Breast epithelium (tissue), 4 donors: ENCODE measurements around the gene DISP3. TPM values are rescaled to one million over a fixed set of nuclear protein-coding genes. Genes with fewer than 3 reads are reported as not detected.

Source experiments
- DNase-seq, 2 donors: peaks; one replicate each; pipeline ENCODE4 v3.0.0-alpha.2; 2019; ENCODE audit warnings: low spot score in 2 of 2
- H3K27ac ChIP-seq, 2 donors: fragments of 200-600 bp; sonication (generic) in 1 of 2; one replicate each; pipeline ENCODE4 v1.5.1; 2016 to 2019; ENCODE audit warnings: mild to moderate bottlenecking in 1 of 2
- H3K27me3 ChIP-seq, 2 donors: fragments of 200-600 bp; sonication (generic) in 1 of 2; one replicate each; pipeline versions ENCODE4 v1.5.1 to v1.6.0; 2017 to 2019; ENCODE audit warnings: control low read depth in 1 of 2, mild to moderate bottlenecking in 1 of 2
- H3K36me3 ChIP-seq: fragments of 200-600 bp; one replicate; pipeline ENCODE4 v1.5.1; 2019
- H3K4me1 ChIP-seq, 2 donors: fragments of 200-600 bp; sonication (generic); one replicate each; pipeline ENCODE4 v1.5.1; 2016 to 2019; ENCODE audit warnings: control low read depth in 1 of 2
- H3K4me3 ChIP-seq, 3 donors: fragments of 200-600 bp; sonication (generic); 1 replicate in 2 of 3; 2 replicates in 1 of 3; pipeline ENCODE4 v1.5.1; 2016 to 2019; ENCODE audit warnings: mild to moderate bottlenecking in 3 of 3, moderate library complexity in 2 of 3
- H3K9me3 ChIP-seq, 2 donors: fragments of 200-600 bp; sonication (generic) in 1 of 2; one replicate each; pipeline ENCODE4 v1.5.1; 2016 to 2019; ENCODE audit warnings: control low read depth in 1 of 2
- CTCF ChIP-seq, 3 donors: fragments of 450-650 bp; IDR thresholded peaks; one replicate each; pipeline ENCODE4 v1.5.1; 2016 to 2017; ENCODE audit warnings: antibody characterized with exemption in 3 of 3, mild to moderate bottlenecking in 3 of 3, moderate library complexity in 3 of 3
- POLR2A ChIP-seq: fragments of 450-650 bp; IDR thresholded peaks from one replicate; pipeline ENCODE4 v1.6.1; 2016; ENCODE audit warnings: antibody characterized with exemption, mild to moderate bottlenecking, moderate library complexity
- POLR2AphosphoS5 ChIP-seq, 3 donors: sonication (generic); formaldehyde crosslinking; IDR thresholded peaks; one replicate each; pipeline ENCODE4 v1.6.1; 2017; ENCODE audit warnings: antibody characterized with exemption in 3 of 3
- intact Hi-C: fragments of 100-400 bp; cut with DNase I; formaldehyde crosslinking; loops from one replicate; pipeline ENCODE4 v1.15.1; 2023; ENCODE audit warnings: low total_unique reads
- total RNA-seq, 3 donors: library from RNA; depleted of rRNA; stranded (reverse); fragments of >200 nt; gene quantifications; one replicate each; pipeline ENCODE4 v1.1.0, GENCODE V29; 2016

Gene DISP3, protein sequence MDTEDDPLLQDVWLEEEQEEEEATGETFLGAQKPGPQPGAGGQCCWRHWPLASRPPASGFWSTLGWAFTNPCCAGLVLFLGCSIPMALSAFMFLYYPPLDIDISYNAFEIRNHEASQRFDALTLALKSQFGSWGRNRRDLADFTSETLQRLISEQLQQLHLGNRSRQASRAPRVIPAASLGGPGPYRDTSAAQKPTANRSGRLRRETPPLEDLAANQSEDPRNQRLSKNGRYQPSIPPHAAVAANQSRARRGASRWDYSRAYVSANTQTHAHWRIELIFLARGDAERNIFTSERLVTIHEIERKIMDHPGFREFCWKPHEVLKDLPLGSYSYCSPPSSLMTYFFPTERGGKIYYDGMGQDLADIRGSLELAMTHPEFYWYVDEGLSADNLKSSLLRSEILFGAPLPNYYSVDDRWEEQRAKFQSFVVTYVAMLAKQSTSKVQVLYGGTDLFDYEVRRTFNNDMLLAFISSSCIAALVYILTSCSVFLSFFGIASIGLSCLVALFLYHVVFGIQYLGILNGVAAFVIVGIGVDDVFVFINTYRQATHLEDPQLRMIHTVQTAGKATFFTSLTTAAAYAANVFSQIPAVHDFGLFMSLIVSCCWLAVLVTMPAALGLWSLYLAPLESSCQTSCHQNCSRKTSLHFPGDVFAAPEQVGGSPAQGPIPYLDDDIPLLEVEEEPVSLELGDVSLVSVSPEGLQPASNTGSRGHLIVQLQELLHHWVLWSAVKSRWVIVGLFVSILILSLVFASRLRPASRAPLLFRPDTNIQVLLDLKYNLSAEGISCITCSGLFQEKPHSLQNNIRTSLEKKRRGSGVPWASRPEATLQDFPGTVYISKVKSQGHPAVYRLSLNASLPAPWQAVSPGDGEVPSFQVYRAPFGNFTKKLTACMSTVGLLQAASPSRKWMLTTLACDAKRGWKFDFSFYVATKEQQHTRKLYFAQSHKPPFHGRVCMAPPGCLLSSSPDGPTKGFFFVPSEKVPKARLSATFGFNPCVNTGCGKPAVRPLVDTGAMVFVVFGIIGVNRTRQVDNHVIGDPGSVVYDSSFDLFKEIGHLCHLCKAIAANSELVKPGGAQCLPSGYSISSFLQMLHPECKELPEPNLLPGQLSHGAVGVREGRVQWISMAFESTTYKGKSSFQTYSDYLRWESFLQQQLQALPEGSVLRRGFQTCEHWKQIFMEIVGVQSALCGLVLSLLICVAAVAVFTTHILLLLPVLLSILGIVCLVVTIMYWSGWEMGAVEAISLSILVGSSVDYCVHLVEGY (N-terminal part only)
- total RNA-seq: under 1 TPM in 1 of 3 donors, not detected in 2; 0.88 TPM

- Histone ChIP-seq H3K27me3 (peaks cover 12 to 59% of the 10 kb centered on the region in 2 donors), H3K4me1 (peaks cover 0 to 5% of the 10 kb centered on the region in 2 donors), H3K27ac (no peak within 1 kb of the TSS), H3K4me3 (peak within 1 kb of the TSS; percentile 41 to 69 (median 52)), H3K9me3 (no peaks in the 10 kb centered on the region), H3K36me3 (no peaks in the 10 kb centered on the region)
- TF ChIP-seq POLR2AphosphoS5 (IDR thresholded peaks at IDR 0.05) (no peak), CTCF (IDR thresholded peaks at IDR 0.05) (no peak), POLR2A (no peak)
- DNase-seq: no peak
- intact Hi-C loops: no loop called here
Observed at GRCh38 chr1:11478571-11479374, at the start of gene DISP3. TSS of gene DISP3 (plus strand) at chr1:11479155. CDS start at chr1:11500993, 21,838 bp downstream.

GRCh38 chr1:11429226-11429625, 49.7 kb upstream of the DISP3 start:
- H3K27me3 ChIP-seq: peaks cover 0 to 3% of the 10 kb centered on the region in 2 donors
- no peak overlapping the region for H3K27ac ChIP-seq
- no peak for DNase-seq
- TF ChIP-seq POLR2A (no peak), POLR2AphosphoS5 (IDR thresholded peaks at IDR 0.05) (no peak), CTCF (IDR thresholded peaks at IDR 0.05) (no peak)
- H3K36me3 ChIP-seq: no peaks in the 10 kb centered on the region
- H3K9me3 ChIP-seq: no peaks in the 10 kb centered on the region
- H3K4me3 ChIP-seq: no peak overlapping the region
- intact Hi-C loops: no loop called here
- no peaks in the 10 kb centered on the region for H3K4me1 ChIP-seq

GRCh38 chr1:11429935-11430334, 49.0 kb upstream of the DISP3 start:
- intact Hi-C loops: no loop called here
- H3K36me3 ChIP-seq: no peaks in the 10 kb centered on the region
- H3K4me3 ChIP-seq: no peak overlapping the region
- no peaks in the 10 kb centered on the region for H3K9me3 ChIP-seq
- H3K4me1 ChIP-seq: no peaks in the 10 kb centered on the region
- no peak for DNase-seq
- no peak for TF ChIP-seq POLR2A
- no peak for TF ChIP-seq POLR2AphosphoS5 (IDR thresholded peaks at IDR 0.05)
- no peak for TF ChIP-seq CTCF (IDR thresholded peaks at IDR 0.05)
- peaks cover 0 to 3% of the 10 kb centered on the region in 2 donors for H3K27me3 ChIP-seq
- no peak overlapping the region for H3K27ac ChIP-seq

- DNase-seq: no peak
- intact Hi-C loops: no loop called here
- H3K4me3 ChIP-seq: no peak overlapping the region
Observed at GRCh38 chr1:11431941-11432507, 46.9 kb upstream of the DISP3 start.

More at GRCh38 chr1:11431941-11432507, 46.9 kb upstream of the DISP3 start:
- no peaks in the 10 kb centered on the region for H3K36me3 ChIP-seq
- no peaks in the 10 kb centered on the region for H3K9me3 ChIP-seq
- no peak overlapping the region for H3K27ac ChIP-seq
- TF ChIP-seq CTCF (IDR thresholded peaks at IDR 0.05) (no peak), POLR2A (no peak), POLR2AphosphoS5 (IDR thresholded peaks at IDR 0.05) (no peak)
- H3K4me1 ChIP-seq: no peaks in the 10 kb centered on the region
- peaks cover 0 to 3% of the 10 kb centered on the region in 2 donors for H3K27me3 ChIP-seq
